AG09319 (cell line): ENCODE measurements around the gene GAP43.

ENCODE experiments used
- DNase-seq: peaks from one replicate; pipeline ENCODE4 v3.0.0-alpha.2; 2010; ENCODE audit warnings: low read depth; ENCODE audit errors: extremely low read depth
- CTCF ChIP-seq: IDR thresholded peaks from 2 replicates; pipeline ENCODE4 v1.5.1; 2011; ENCODE audit warnings: low read depth, mild to moderate bottlenecking, inconsistent platforms, low read length, moderate library complexity

GAP43 gene

GRCh38 chr3:115671761-115672455, 48.6 kb downstream of the GAP43 start:
- no peak for TF ChIP-seq CTCF
- no peak for DNase-seq

DNA sequence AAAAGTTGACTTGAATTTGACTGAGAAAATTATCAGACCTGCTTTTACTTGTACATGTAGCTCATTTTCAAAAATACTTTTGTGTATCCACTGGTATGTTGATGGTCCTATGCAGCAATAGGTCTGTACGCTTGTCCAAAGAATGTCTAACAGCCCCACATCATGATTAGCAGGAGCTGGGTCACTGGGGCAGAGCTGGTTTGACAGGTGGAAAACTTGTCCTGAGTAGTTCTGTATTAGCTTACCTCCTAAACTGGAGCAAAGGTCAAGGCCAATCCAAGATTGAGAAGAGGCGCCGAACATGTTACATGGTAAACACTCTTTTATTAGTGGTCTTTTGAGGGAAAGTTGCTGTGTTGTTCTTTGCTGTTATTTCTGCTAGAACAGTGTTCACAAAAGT, 50.6 kb downstream of the GAP43 start:
- no peak for DNase-seq

DNA sequence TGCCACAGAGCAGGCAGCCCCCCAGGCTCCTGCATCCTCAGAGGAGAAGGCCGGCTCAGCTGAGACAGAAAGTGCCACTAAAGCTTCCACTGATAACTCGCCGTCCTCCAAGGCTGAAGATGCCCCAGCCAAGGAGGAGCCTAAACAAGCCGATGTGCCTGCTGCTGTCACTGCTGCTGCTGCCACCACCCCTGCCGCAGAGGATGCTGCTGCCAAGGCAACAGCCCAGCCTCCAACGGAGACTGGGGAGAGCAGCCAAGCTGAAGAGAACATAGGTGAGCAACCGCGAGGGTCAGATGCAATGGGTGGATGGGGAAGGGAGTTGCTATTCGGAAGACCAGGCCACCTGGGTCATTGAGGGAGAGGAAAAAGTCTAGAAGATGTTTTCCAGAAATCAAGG, 53.0 kb downstream of the GAP43 start:
- no peak for DNase-seq
- no peak for TF ChIP-seq CTCF

More for the DNA sequence above, 50.6 kb downstream of the GAP43 start:
- TF ChIP-seq CTCF: no peak

GRCh38 chr3:115680803-115681345, 57.6 kb downstream of the GAP43 start:
- no peak for TF ChIP-seq CTCF
- DNase-seq: no peak

DNA sequence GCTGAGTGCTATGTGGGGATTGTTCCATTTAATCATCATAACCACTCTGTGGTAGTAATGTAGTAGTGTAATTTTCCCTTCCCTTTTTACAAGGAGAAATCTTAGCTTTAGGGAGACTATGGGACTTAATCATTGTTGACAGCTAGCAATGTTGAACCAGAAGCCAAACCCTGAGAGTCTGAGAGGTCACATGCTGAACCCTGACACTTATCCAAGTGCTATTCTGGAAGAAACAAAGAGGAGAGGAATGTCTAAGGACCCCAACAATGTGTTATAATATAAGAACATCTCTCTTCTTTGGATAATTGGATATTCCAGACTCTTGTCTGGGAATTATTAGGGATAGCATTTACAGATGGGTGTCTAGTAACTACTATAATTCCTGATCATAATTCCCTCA, 58.4 kb downstream of the GAP43 start:
- TF ChIP-seq CTCF: no peak

GRCh38 chr3:115683305-115683704, 60.0 kb downstream of the GAP43 start:
- no peak for DNase-seq
- no peak for TF ChIP-seq CTCF

More for the DNA sequence above, 58.4 kb downstream of the GAP43 start:
- no peak for DNase-seq

GRCh38 chr3:115683773-115684172, 60.5 kb downstream of the GAP43 start:
- no peak for TF ChIP-seq CTCF

More at GRCh38 chr3:115683773-115684172, 60.5 kb downstream of the GAP43 start:
- DNase-seq: no peak
